HepG2 (cell line): Measurements from ENCODE around the gene GNB1. TPM values are rescaled to one million over a fixed set of nuclear protein-coding genes. Genes with fewer than 3 reads are reported as not detected.

Source experiments
- ATAC-seq: fragments of 200-7000 bp; cut with Tn5 transposase; 3 replicates; pipeline ENCODE4 v1.9.1; 2020; ENCODE audit warnings: mild to moderate bottlenecking, moderate library complexity
- BruUV-seq: library from RNA; stranded (reverse); fragments of 400-500 nt; replicated peaks from 2 replicates; lab custom pipeline; 2021; lab: Mats Ljungman, UMichigan
- CTCF ChIA-PET: fragments of 300-600 bp; formaldehyde crosslinking; extraction: SDS; loops from one replicate; lab custom pipeline; 2021; ENCODE audit warnings: low total read pairs, inconsistent platforms, low intra/inter-chr PET ratio; lab: Yijun Ruan, JAX
- POLR2A ChIA-PET: fragments of 350-600 bp; sonication (Branson Sonifier 250); formaldehyde crosslinking; loops from one replicate; lab custom pipeline; 2020; ENCODE audit warnings: antibody characterized with exemption, inconsistent platforms; lab: Yijun Ruan, JAX
- DNase-seq: peaks from one replicate; pipeline ENCODE4 v3.0.0-alpha.2; 2015; ENCODE audit warnings: low spot score
- FAIRE-seq: peaks from 3 replicates; lab custom pipeline; 2011; peaks lifted over from hg19 to GRCh38; lab: Jason Lieb, UNC
- H2AFZ ChIP-seq: one replicate; pipeline ENCODE4 v1.6.1; 2011; ENCODE audit warnings: low read length, inconsistent platforms
- H3K27ac ChIP-seq: fragments of 300-600 bp; 3 replicates; pipeline ENCODE4 v1.8.0; 2011; ENCODE audit warnings: mixed run types, mild to moderate bottlenecking, mixed read lengths, low read length, inconsistent platforms; ENCODE audit not compliant: insufficient read depth; ENCODE audit errors: extremely low read length
- H3K27me3 ChIP-seq, 2 experiments: fragments of 200-600 bp in 1 of 2; 2 replicates in 1 of 2; 3 replicates in 1 of 2; pipeline versions ENCODE4 v1.6.0 to v1.8.0; 2011; ENCODE audit warnings: low read length in 2 of 2, mild to moderate bottlenecking in 2 of 2, moderate library complexity in 2 of 2, inconsistent platforms in 1 of 2; ENCODE audit not compliant: insufficient read depth in 2 of 2, control insufficient read depth in 1 of 2
- H3K36me3 ChIP-seq, 2 experiments: fragments of 200-600 bp in 1 of 2; replicated peaks in 1 of 2; 2 replicates in 1 of 2; 3 replicates in 1 of 2; pipeline versions ENCODE4 v1.5.1 to v1.8.0; 2011; ENCODE audit warnings: low read length in 2 of 2, inconsistent platforms in 1 of 2; ENCODE audit not compliant: insufficient read depth in 2 of 2, control insufficient read depth in 1 of 2
- H3K4me1 ChIP-seq: 2 replicates; pipeline ENCODE4 v1.5.1; 2012; ENCODE audit warnings: low read length, inconsistent platforms; ENCODE audit not compliant: insufficient read depth
- H3K4me2 ChIP-seq: 2 replicates; pipeline ENCODE4 v1.6.0; 2011; ENCODE audit warnings: low read depth, low read length, inconsistent platforms
- H3K4me3 ChIP-seq, 3 experiments: fragments of 200-600 bp in 1 of 3; sonication (generic), shearing (Covaris generic) in 1 of 3; replicated peaks in 1 of 3; 2 replicates each; pipeline ENCODE4 v1.5.1; 2011 to 2016; ENCODE audit warnings: low read length in 3 of 3, inconsistent platforms in 2 of 3, low read depth in 2 of 3, mild to moderate bottlenecking in 2 of 3, control low read depth in 1 of 3, mixed read lengths in 1 of 3; ENCODE audit not compliant: insufficient read depth in 1 of 3
- H3K79me2 ChIP-seq: one replicate; pipeline ENCODE4 v1.6.1; 2011; ENCODE audit warnings: low read length, inconsistent platforms; ENCODE audit not compliant: insufficient read depth
- H3K9ac ChIP-seq: 2 replicates; pipeline ENCODE4 v1.6.0; 2011; ENCODE audit warnings: mild to moderate bottlenecking, low read depth, low read length, inconsistent platforms; ENCODE audit not compliant: insufficient read depth
- H3K9me3 ChIP-seq: 2 replicates; pipeline ENCODE4 v1.5.1; 2012; ENCODE audit warnings: mild to moderate bottlenecking, low read length
- H4K20me1 ChIP-seq: 2 replicates; pipeline ENCODE4 v1.6.0; 2011; ENCODE audit warnings: inconsistent platforms, mild to moderate bottlenecking, low read length, moderate library complexity; ENCODE audit not compliant: insufficient read depth
- DDIT3 ChIP-seq: sonication (generic); formaldehyde crosslinking; IDR thresholded peaks from 2 replicates; pipeline ENCODE4 v1.4.0; 2020; ENCODE audit warnings: mild to moderate bottlenecking, missing genetic modification reagents
- GATA4 ChIP-seq: sonication (generic); IDR thresholded peaks from 2 replicates; pipeline ENCODE4 v1.6.1; 2016; ENCODE audit warnings: antibody characterized with exemption, low read depth, borderline replicate concordance
- MAF1 ChIP-seq: sonication (generic); formaldehyde crosslinking; IDR thresholded peaks from 2 replicates; pipeline ENCODE4 v1.5.0; 2020; ENCODE audit warnings: missing genetic modification reagents, borderline replicate concordance
- MAFK ChIP-seq, 2 experiments: IDR thresholded peaks in 1 of 2; conservative IDR thresholded peaks in 1 of 2; 2 replicates each; pipeline ENCODE4 v1.6.1; 2011; ENCODE audit warnings: improper control_type of control experiment in 2 of 2, low read length in 2 of 2
- PAF1 ChIP-seq: IDR thresholded peaks from 2 replicates; pipeline ENCODE4 v1.6.1; 2016; ENCODE audit warnings: missing genetic modification reagents, missing compliant biosample characterization
- SALL1 ChIP-seq: sonication (generic); formaldehyde crosslinking; IDR thresholded peaks from 2 replicates; pipeline ENCODE4 v1.8.0; 2022; ENCODE audit warnings: mild to moderate bottlenecking, missing genetic modification reagents
- XBP1 ChIP-seq: sonication (generic); formaldehyde crosslinking; IDR thresholded peaks from 2 replicates; pipeline ENCODE4 v1.5.0; 2020; ENCODE audit warnings: missing genetic modification reagents
- WGBS: methylation state at CpG from one replicate; pipeline ENCODE4 v1.1.6; 2017; ENCODE audit warnings: low lambda C conversion rate; 5-methylcytosine and 5-hydroxymethylcytosine counted together
- in situ Hi-C: cut with HindIII; loops from 2 replicates; pipeline ENCODE4 v1.10.0; 2017; ENCODE audit warnings: low pct_unique_long_range_greater_than_20kb; ENCODE audit not compliant: extremely low pct_ligation_motif_present
- intact Hi-C: fragments of 100-400 bp; cut with micrococcal nuclease; formaldehyde crosslinking; loops from one replicate; pipeline ENCODE4 v1.10.0; 2022; ENCODE audit not compliant: unreplicated experiment
- polyA plus RNA-seq, 8 experiments: library from polyadenylated mRNA; depleted of rRNA in 3 of 8; stranded (reverse) in 7 of 8; unstranded in 1 of 8; fragments of >200 nt; fragmentation: Illumina TruSeq in 4 of 8; extraction: Trizol in 4 of 8; gene quantifications; 2 replicates each; pipeline versions ENCODE4 v1.2.1 to v1.2.3, GENCODE V29; 2011 to 2016; ENCODE audit warnings: low read depth in 4 of 8, missing spikeins in 1 of 8, mixed read lengths in 1 of 8; ENCODE audit not compliant: insufficient read depth in 1 of 8
- total RNA-seq, 5 experiments: library from RNA; depleted of rRNA; stranded (reverse); fragments of >200 nt; fragmentation: Illumina TruSeq; extraction: Trizol; gene quantifications; 2 replicates each; pipeline ENCODE4 v1.2.3, GENCODE V29; 2016; ENCODE audit warnings: low read depth in 1 of 5
- TF ChIP-seq, protein P1 (sequence below): sonication (generic); formaldehyde crosslinking; IDR thresholded peaks from 2 replicates; pipeline ENCODE4 v1.5.0; 2020; ENCODE audit warnings: missing genetic modification reagents, mild to moderate bottlenecking, borderline replicate concordance

GNB1 gene
- total and polyA plus RNA-seq, 2 of the 13 experiments (the other 11 are each of a cell fraction or from before 2014, with no cell fraction given) = 66.2 to 327 TPM

DNA sequence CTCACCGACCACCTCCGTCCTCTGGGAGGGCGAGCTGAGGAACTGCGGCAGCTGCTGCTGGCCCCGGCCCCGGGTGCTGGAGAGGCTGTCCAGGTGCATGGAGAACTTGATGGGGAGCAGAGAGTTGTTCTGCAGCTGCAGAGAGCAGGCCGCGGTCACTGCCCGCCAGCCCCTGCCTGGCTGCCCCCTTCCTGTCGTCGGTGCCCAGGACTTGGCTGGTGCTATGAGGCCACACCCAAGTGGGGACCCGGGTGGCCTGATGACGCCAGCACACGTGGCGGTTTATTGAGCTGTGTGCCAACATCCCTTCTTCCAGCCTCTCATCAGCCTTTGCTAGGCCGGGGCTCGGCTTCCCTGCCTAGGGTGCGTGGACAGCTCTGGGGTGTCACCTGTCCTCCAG, 33.5 kb upstream of the GNB1 start:
- Histone ChIP-seq H3K9ac (no peak overlapping the region), H3K4me3 (no peak overlapping the region; a peak in 1 of 6 replicates), H3K79me2 (no peaks in the 10 kb centered on the region), H3K4me1 (peaks cover 62% of the 10 kb centered on the region), H3K9me3 (no peaks in the 10 kb centered on the region), H3K27me3 (peaks cover 26 to 47% of the 10 kb centered on the region in 2 experiments; a peak in 4 of 5 replicates), H3K27ac (no peak overlapping the region), H3K36me3 (no peaks in the 10 kb centered on the region), H3K4me2 (peak overlapping the region; percentile 29; the same call in 1 of the 2 replicates), H2AFZ (no peak overlapping the region), H4K20me1 (no peaks in the 10 kb centered on the region)
- no peak for DNase-seq
- in situ Hi-C loops = no loop called here
- ATAC-seq = no peak
- BruUV-seq = no TSS peak
- no peak for TF ChIP-seq MAF1 (CRISPR knock-in tag)
- TF ChIP-seq, protein P1, sequence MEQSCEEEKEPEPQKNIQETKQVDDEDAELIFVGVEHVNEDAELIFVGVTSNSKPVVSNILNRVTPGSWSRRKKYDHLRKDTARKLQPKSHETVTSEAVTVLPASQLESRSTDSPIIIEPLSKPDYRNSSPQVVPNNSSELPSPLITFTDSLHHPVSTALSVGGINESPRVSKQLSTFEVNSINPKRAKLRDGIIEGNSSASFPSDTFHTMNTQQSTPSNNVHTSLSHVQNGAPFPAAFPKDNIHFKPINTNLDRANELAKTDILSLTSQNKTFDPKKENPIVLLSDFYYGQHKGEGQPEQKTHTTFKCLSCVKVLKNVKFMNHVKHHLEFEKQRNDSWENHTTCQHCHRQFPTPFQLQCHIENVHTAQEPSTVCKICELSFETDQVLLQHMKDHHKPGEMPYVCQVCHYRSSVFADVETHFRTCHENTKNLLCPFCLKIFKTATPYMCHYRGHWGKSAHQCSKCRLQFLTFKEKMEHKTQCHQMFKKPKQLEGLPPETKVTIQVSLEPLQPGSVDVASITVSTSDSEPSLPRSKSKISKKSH (CRISPR knock-in tag) = 0 out of 2 replicates have a peak, but pooled peaks have one; percentile 22
- no peak for TF ChIP-seq XBP1 (CRISPR knock-in tag)
- TF ChIP-seq DDIT3 = no peak
- no peak for TF ChIP-seq GATA4
- no peak for TF ChIP-seq PAF1 (CRISPR knock-in tag)
- no peak for TF ChIP-seq MAFK (conservative IDR thresholded peaks at IDR 0.05 in 1 of 2, IDR thresholded peaks at IDR 0.05 in 1 of 2; ENCODE audit: low read length in 2 of 2)
- TF ChIP-seq SALL1 (CRISPR knock-in tag) = peak; percentile 22; the same call in 1 of the 2 replicates
- POLR2A ChIA-PET = interaction anchor here (1.5 to 3.3 kb wide), 2 partner anchors 15 to 18 kb away, joined by 13 to 55 read pairs; no protein-coding TSS in a partner anchor
- CTCF ChIA-PET = no interaction called here
- 22% methylated on average over 6 of the region's 18 CpGs for WGBS
- no peak for FAIRE-seq
- intact Hi-C loops = no loop called here
